Effector memory CD8-positive, alpha-beta T cell (primary cell): ENCODE measurements around the gene ZNF41.
"Not testable (repeated sequence)": the region's sequence is repeated elsewhere in the genome, so short reads cannot be mapped to it uniquely, and the experiment has no call there.

Experiments
- ATAC-seq: fragments of 150-1000 bp; cut with Tn5 transposase; replicated peaks from 2 replicates; pipeline ENCODE4 v1.10.0; 2021; ENCODE audit warnings: mild to moderate bottlenecking, moderate library complexity
- DNase-seq, 3 experiments: peaks; one replicate each; pipeline ENCODE4 v3.0.0; 2021
- H3K27ac Mint-ChIP-seq, 2 donors: one replicate each; pipeline ENCODE4 v1.8.0; 2022; ENCODE audit warnings: mild to moderate bottlenecking in 2 of 2, mixed read lengths in 2 of 2, moderate library complexity in 2 of 2
- H3K27me3 Mint-ChIP-seq, 2 donors: one replicate each; pipeline ENCODE4 v1.8.0; 2022; ENCODE audit warnings: mixed read lengths in 2 of 2
- H3K36me3 Mint-ChIP-seq: one replicate; pipeline ENCODE4 v1.8.0; 2022; ENCODE audit warnings: mild to moderate bottlenecking, moderate library complexity, mixed read lengths; ENCODE audit not compliant: insufficient read depth
- H3K4me1 Mint-ChIP-seq, 2 donors: one replicate each; pipeline ENCODE4 v1.8.0; 2022; ENCODE audit warnings: low read depth in 2 of 2, mixed read lengths in 2 of 2
- H3K4me3 Mint-ChIP-seq, 2 donors: one replicate each; pipeline ENCODE4 v1.8.0; 2022; ENCODE audit warnings: mild to moderate bottlenecking in 2 of 2, mixed read lengths in 2 of 2, moderate library complexity in 2 of 2
- H3K9me3 Mint-ChIP-seq, 2 donors: one replicate each; pipeline ENCODE4 v1.8.0; 2022; ENCODE audit warnings: mixed read lengths in 2 of 2

The ZNF41 gene

GRCh38 chrX:47502316-47503125, 19.5 kb upstream of the ZNF41 start:
- peak overlapping the region in 1 of 2 donors; percentile 65 for H3K27ac Mint-ChIP-seq
- H3K4me1 Mint-ChIP-seq, result no peaks in the 10 kb centered on the region
- no peaks in the 10 kb centered on the region for H3K27me3 Mint-ChIP-seq
- no peak for DNase-seq
- no peaks in the 10 kb centered on the region for H3K9me3 Mint-ChIP-seq
- no peak for ATAC-seq
- H3K4me3 Mint-ChIP-seq, result no peak overlapping the region
- H3K36me3 Mint-ChIP-seq, result no peaks in the 10 kb centered on the region

GRCh38 chrX:47501226-47502074, 18.4 kb upstream of the ZNF41 start:
- ATAC-seq (no peak), DNase-seq (no peak)

GRCh38 chrX:47500554-47500953, 17.5 kb upstream of the ZNF41 start:
- H3K4me3 Mint-ChIP-seq, result no peak overlapping the region
- H3K4me1 Mint-ChIP-seq, result no peaks in the 10 kb centered on the region
- H3K27me3 Mint-ChIP-seq, result peaks cover 0 to 8% of the 10 kb centered on the region in 2 donors
- H3K27ac Mint-ChIP-seq, result peak overlapping the region in 1 of 2 donors; percentile 78
- ATAC-seq (no peak), DNase-seq (no peak)
- H3K36me3 Mint-ChIP-seq, result no peaks in the 10 kb centered on the region
- H3K9me3 Mint-ChIP-seq, result no peaks in the 10 kb centered on the region

More at GRCh38 chrX:47501226-47502074, 18.4 kb upstream of the ZNF41 start:
- Mint-ChIP-seq H3K27me3 (peaks cover 0 to 3% of the 10 kb centered on the region in 2 donors), H3K36me3 (no peaks in the 10 kb centered on the region), H3K4me1 (no peaks in the 10 kb centered on the region), H3K27ac (peak overlapping the region; percentile 65 to 78), H3K4me3 (no peak overlapping the region), H3K9me3 (no peaks in the 10 kb centered on the region)

- Mint-ChIP-seq H3K36me3 (no peaks in the 10 kb centered on the region), H3K27ac (no peak overlapping the region), H3K9me3 (no peaks in the 10 kb centered on the region), H3K27me3 (peaks cover 0 to 8% of the 10 kb centered on the region in 2 donors), H3K4me1 (no peaks in the 10 kb centered on the region), H3K4me3 (no peak overlapping the region)
- DNase-seq, result no peak
- no peak for ATAC-seq
These were observed 16.3 kb upstream of the ZNF41 start for GRCh38 chrX:47499293-47499692.

- Mint-ChIP-seq H3K27me3 (peaks cover 0 to 8% of the 10 kb centered on the region in 2 donors), H3K4me3 (no peak overlapping the region), H3K4me1 (no peaks in the 10 kb centered on the region), H3K36me3 (no peaks in the 10 kb centered on the region), H3K9me3 (no peaks in the 10 kb centered on the region), H3K27ac (no peak overlapping the region)
- ATAC-seq (no peak), DNase-seq (no peak)
These were observed 15.4 kb upstream of the ZNF41 start for GRCh38 chrX:47498411-47498810.

GRCh38 chrX:47497271-47497888, 14.4 kb upstream of the ZNF41 start:
- peaks cover 0 to 8% of the 10 kb centered on the region in 2 donors for H3K27me3 Mint-ChIP-seq
- no peak for DNase-seq

GRCh38 chrX:47492133-47492532, 9.1 kb upstream of the ZNF41 start:
- not testable (repeated sequence) for H3K4me1 Mint-ChIP-seq, ATAC-seq, H3K4me3 Mint-ChIP-seq, H3K27me3 Mint-ChIP-seq, H3K36me3 Mint-ChIP-seq, H3K27ac Mint-ChIP-seq, DNase-seq, H3K9me3 Mint-ChIP-seq

More at GRCh38 chrX:47497271-47497888, 14.4 kb upstream of the ZNF41 start:
- H3K9me3 Mint-ChIP-seq, result no peaks in the 10 kb centered on the region
- no peaks in the 10 kb centered on the region for H3K36me3 Mint-ChIP-seq
- H3K4me3 Mint-ChIP-seq, result no peak overlapping the region
- peak overlapping the region in 1 of 2 donors; percentile 22 for H3K27ac Mint-ChIP-seq
- H3K4me1 Mint-ChIP-seq, result no peaks in the 10 kb centered on the region
- ATAC-seq, result no peak

- ATAC-seq (no peak), DNase-seq (no peak)
- no peak overlapping the region for H3K27ac Mint-ChIP-seq
- peaks cover 0 to 4% of the 10 kb centered on the region in 2 donors for H3K4me1 Mint-ChIP-seq
- no peaks in the 10 kb centered on the region for H3K9me3 Mint-ChIP-seq
- H3K36me3 Mint-ChIP-seq, result no peaks in the 10 kb centered on the region
- no peak overlapping the region for H3K4me3 Mint-ChIP-seq
- no peaks in the 10 kb centered on the region for H3K27me3 Mint-ChIP-seq
These were observed 6.7 kb upstream of the ZNF41 start for GRCh38 chrX:47489507-47490275.

- ATAC-seq (no peak), DNase-seq (no peak)
- H3K27ac Mint-ChIP-seq, result no peak overlapping the region
- H3K27me3 Mint-ChIP-seq, result no peaks in the 10 kb centered on the region
- H3K4me3 Mint-ChIP-seq, result no peak overlapping the region
- peaks cover 12% of the 10 kb centered on the region for H3K36me3 Mint-ChIP-seq
- peaks cover 15 to 22% of the 10 kb centered on the region in 2 donors for H3K4me1 Mint-ChIP-seq
- no peaks in the 10 kb centered on the region for H3K9me3 Mint-ChIP-seq
These were observed 1.9 kb upstream of the ZNF41 start for GRCh38 chrX:47484885-47485284.

GRCh38 chrX:47483306-47484268, 565 bp upstream of the ZNF41 start:
- ATAC-seq (no peak), DNase-seq (no peak)
- no peaks in the 10 kb centered on the region for H3K9me3 Mint-ChIP-seq
- peak overlapping the region; percentile 80 to 81 for H3K4me3 Mint-ChIP-seq
- peaks cover 17 to 22% of the 10 kb centered on the region in 2 donors for H3K4me1 Mint-ChIP-seq
- peak overlapping the region; percentile 72 to 90 for H3K27ac Mint-ChIP-seq
- H3K27me3 Mint-ChIP-seq, result no peaks in the 10 kb centered on the region
- H3K36me3 Mint-ChIP-seq, result peaks cover 12% of the 10 kb centered on the region

- peak overlapping the region; percentile 72 to 90 for H3K27ac Mint-ChIP-seq
- no peaks in the 10 kb centered on the region for H3K27me3 Mint-ChIP-seq
- peaks cover 14% of the 10 kb centered on the region for H3K36me3 Mint-ChIP-seq
- H3K4me3 Mint-ChIP-seq, result peak overlapping the region; percentile 80 to 81
- no peaks in the 10 kb centered on the region for H3K9me3 Mint-ChIP-seq
- DNase-seq (no peak), ATAC-seq (no peak)
- peaks cover 21 to 27% of the 10 kb centered on the region in 2 donors for H3K4me1 Mint-ChIP-seq
These were observed 934 bp downstream of the ZNF41 start for GRCh38 chrX:47482065-47482511.

GRCh38 chrX:47481160-47481559, 1.9 kb downstream of the ZNF41 start:
- ATAC-seq, result no peak
- H3K36me3 Mint-ChIP-seq, result peaks cover 14% of the 10 kb centered on the region
- no peak for DNase-seq
- no peaks in the 10 kb centered on the region for H3K27me3 Mint-ChIP-seq
- H3K4me3 Mint-ChIP-seq, result peak overlapping the region; percentile 80 to 81
- H3K4me1 Mint-ChIP-seq, result peaks cover 24 to 30% of the 10 kb centered on the region in 2 donors
- H3K27ac Mint-ChIP-seq, result peak overlapping the region in 1 of 2 donors; percentile 90
- H3K9me3 Mint-ChIP-seq, result no peaks in the 10 kb centered on the region
